OCI-LY1 (cell line): ENCODE results near the gene POLR2J.

ENCODE experiments used
- H2AFZ ChIP-seq: fragments of 200-600 bp; sonication (generic), shearing (Covaris generic); 2 replicates; pipeline ENCODE4 v1.6.0; 2014; ENCODE audit warnings: antibody characterized with exemption, mild to moderate bottlenecking, low read length
- H3F3A ChIP-seq: fragments of 200-600 bp; sonication (generic), shearing (Covaris generic); 2 replicates; pipeline ENCODE4 v1.6.0; 2014; ENCODE audit warnings: mild to moderate bottlenecking, antibody characterized with exemption, low read length, moderate library complexity; ENCODE audit not compliant: insufficient read depth
- H3K27ac ChIP-seq: fragments of 200-600 bp; sonication (generic); 2 replicates; pipeline ENCODE4 v1.5.1; 2014; ENCODE audit warnings: low read length, mixed run types, mild to moderate bottlenecking, low read depth; ENCODE audit not compliant: poor library complexity, severe bottlenecking
- H3K27me3 ChIP-seq: fragments of 200-600 bp; sonication (generic); 2 replicates; pipeline ENCODE4 v1.6.0; 2014; ENCODE audit warnings: antibody characterized with exemption, mild to moderate bottlenecking, low read length, moderate library complexity; ENCODE audit not compliant: insufficient read depth
- H3K36me3 ChIP-seq: fragments of 200-600 bp; sonication (generic); 2 replicates; pipeline ENCODE4 v1.6.1; 2014; ENCODE audit warnings: mild to moderate bottlenecking, antibody characterized with exemption, low read length, moderate library complexity, mixed read lengths; ENCODE audit not compliant: insufficient read depth
- H3K4me1 ChIP-seq: fragments of 200-600 bp; sonication (generic); 2 replicates; pipeline ENCODE4 v1.5.1; 2014; ENCODE audit warnings: mild to moderate bottlenecking, low read length, moderate library complexity; ENCODE audit not compliant: insufficient read depth, severe bottlenecking
- H3K4me2 ChIP-seq: fragments of 200-600 bp; sonication (generic), shearing (Covaris generic); 2 replicates; pipeline ENCODE4 v1.6.1; 2014; ENCODE audit warnings: low read length
- H3K4me3 ChIP-seq: fragments of 200-600 bp; sonication (generic); 2 replicates; pipeline ENCODE4 v1.5.1; 2014; ENCODE audit warnings: low read length, low read depth, mild to moderate bottlenecking, mixed read lengths; ENCODE audit not compliant: poor library complexity, severe bottlenecking
- H3K79me2 ChIP-seq: fragments of 200-600 bp; shearing (Covaris generic); 2 replicates; pipeline ENCODE4 v1.6.1; 2016; ENCODE audit warnings: mixed run types, low read length, mixed read lengths; ENCODE audit not compliant: insufficient read depth
- H3K9ac ChIP-seq: fragments of 200-600 bp; sonication (generic), shearing (Covaris generic); 2 replicates; pipeline ENCODE4 v1.6.1; 2014; ENCODE audit warnings: mild to moderate bottlenecking, low read length, mixed read lengths
- H3K9me2 ChIP-seq: fragments of 200-600 bp; sonication (generic), shearing (Covaris generic); 2 replicates; pipeline ENCODE4 v1.6.1; 2014; ENCODE audit warnings: low read depth, mild to moderate bottlenecking, low read length, mixed read lengths
- H3K9me3 ChIP-seq: fragments of 200-600 bp; shearing (Covaris generic); 2 replicates; pipeline ENCODE4 v1.6.1; 2014; ENCODE audit warnings: low read length, mixed read lengths
- H4K20me1 ChIP-seq: fragments of 200-600 bp; sonication (generic), shearing (Covaris generic); 2 replicates; pipeline ENCODE4 v1.6.0; 2016; ENCODE audit warnings: mild to moderate bottlenecking, low read length; ENCODE audit not compliant: insufficient read depth
- CTCF ChIP-seq: fragments of 200-600 bp; sonication (generic), shearing (Covaris generic); IDR thresholded peaks from 2 replicates; pipeline ENCODE4 v1.5.1; 2017; ENCODE audit warnings: mild to moderate bottlenecking, antibody characterized with exemption, low read length, moderate library complexity, mixed read lengths
- EZH2 ChIP-seq: fragments of 200-600 bp; sonication (generic), shearing (Covaris generic); IDR thresholded peaks from 2 replicates; pipeline ENCODE4 v1.8.0; 2017; ENCODE audit warnings: borderline replicate concordance, mixed run types, mild to moderate bottlenecking, antibody characterized with exemption, low read length, moderate library complexity, mixed read lengths

POLR2J gene

DNA sequence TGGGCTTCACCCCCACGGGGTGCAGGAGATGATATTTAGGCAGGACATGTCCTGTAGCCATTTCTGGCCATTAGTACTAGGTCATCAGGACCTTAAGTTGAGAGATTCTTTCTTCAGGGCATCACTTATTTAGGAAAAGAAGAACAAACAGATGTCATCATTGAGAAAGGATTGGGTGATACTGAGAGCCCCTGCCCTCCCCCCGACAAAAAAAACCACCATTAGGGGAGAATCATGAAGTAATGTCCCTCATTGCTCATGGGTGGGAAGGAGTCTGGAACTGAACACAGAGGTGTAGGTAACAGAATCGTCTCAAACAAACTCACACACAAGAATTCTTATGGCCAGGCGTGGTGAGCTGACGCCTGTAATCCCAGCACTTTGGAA lies 51.7 kb downstream of the POLR2J start:
- H3K9me2 ChIP-seq, result no peaks in the 10 kb centered on the region
- no peak for TF ChIP-seq CTCF
- TF ChIP-seq EZH2, result no peak
- no peaks in the 10 kb centered on the region for H3K9me3 ChIP-seq
- no peaks in the 10 kb centered on the region for H3K79me2 ChIP-seq
- peaks cover 80% of the 10 kb centered on the region for H3K4me1 ChIP-seq
- peaks cover 25% of the 10 kb centered on the region for H3K36me3 ChIP-seq
- H4K20me1 ChIP-seq, result no peaks in the 10 kb centered on the region
- H3K9ac ChIP-seq, result peak overlapping the region; percentile 77
- H3K4me3 ChIP-seq, result peak overlapping the region; percentile 55
- no peak overlapping the region for H2AFZ ChIP-seq
- H3K27ac ChIP-seq, result peak overlapping the region; percentile 98
- peak overlapping the region; percentile 71 for H3K4me2 ChIP-seq
- peaks cover 14% of the 10 kb centered on the region for H3F3A ChIP-seq
- H3K27me3 ChIP-seq, result no peaks in the 10 kb centered on the region

DNA sequence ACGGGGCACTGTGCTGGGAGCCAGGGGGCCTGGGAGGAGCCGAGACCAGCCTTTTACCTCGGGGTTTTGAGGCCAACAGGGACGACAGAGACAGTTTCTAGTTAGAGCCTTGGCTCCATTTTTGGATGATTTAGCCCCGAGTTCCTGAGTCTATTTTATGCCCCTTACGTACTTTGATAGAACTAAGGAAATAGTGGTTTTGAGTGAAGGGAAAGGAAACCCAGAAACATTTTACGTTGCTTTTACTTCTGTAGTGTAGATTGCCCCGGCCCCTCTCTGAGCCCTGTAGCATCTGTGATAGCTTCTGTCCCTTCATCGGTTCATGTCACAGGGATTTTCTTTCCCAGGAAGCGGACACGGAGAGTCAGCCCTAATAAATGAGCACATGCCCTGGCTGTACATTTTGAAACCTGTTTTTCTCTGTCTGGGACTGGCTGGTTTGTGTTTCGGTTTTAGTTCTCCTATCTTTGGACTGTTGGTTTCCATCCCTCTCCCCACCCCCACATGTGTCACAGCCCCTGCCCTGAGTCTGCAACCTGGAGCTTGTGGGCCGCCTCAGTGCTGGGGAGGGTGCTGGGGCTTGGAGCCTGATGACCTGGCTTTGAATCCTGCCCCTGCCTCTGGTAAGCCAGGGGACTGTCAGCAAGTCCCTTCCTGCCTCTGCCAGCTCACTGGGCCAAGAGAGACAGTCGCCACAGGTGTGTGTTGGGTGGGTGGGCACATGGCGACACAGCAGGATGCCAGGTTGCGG lies 52.3 kb downstream of the POLR2J start:
- Histone ChIP-seq H3K36me3 (peaks cover 29% of the 10 kb centered on the region), H3K79me2 (no peaks in the 10 kb centered on the region), H3F3A (peaks cover 9% of the 10 kb centered on the region; the same call in 1 of the 2 replicates), H3K27me3 (no peaks in the 10 kb centered on the region), H2AFZ (no peak overlapping the region), H3K4me2 (peak overlapping the region; percentile 71), H3K27ac (peak overlapping the region; percentile 98), H3K9ac (peak overlapping the region; percentile 77), H3K9me2 (no peaks in the 10 kb centered on the region), H3K4me3 (peak overlapping the region; percentile 55), H3K9me3 (no peaks in the 10 kb centered on the region), H4K20me1 (no peaks in the 10 kb centered on the region), H3K4me1 (peaks cover 78% of the 10 kb centered on the region)
- TF ChIP-seq EZH2, result no peak
- TF ChIP-seq CTCF, result no peak

DNA sequence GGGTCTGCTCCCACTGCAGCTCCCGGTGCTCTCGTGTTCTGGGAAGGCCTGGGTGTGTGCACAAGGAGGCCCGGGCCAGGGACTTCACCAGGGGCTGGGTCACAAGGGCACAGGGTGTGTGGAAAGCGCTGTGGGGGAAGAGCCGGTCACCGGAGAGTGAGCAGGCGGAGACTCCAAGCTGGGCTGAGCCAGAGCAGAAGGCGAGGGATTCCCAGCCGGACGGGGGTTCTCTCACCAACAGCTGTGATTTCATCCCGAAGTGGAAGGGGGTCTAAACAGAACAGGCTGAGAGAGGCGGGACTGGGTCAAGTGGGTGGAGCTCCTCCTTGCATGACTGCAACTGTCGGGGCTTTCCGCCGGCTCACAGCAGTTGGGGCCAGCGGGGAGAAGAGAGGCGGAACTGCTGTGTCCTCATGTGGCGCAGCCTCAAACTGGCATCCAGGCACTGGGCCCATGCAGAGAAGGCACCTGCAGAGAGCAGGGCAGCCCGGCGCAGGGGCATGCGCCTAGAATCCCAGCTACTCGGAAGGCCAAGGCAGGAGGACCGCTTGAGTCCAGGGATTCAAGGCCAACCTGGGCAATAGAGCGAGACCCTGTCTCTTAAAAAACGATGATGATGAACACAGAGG lies 53.0 kb downstream of the POLR2J start:
- H3K9me2 ChIP-seq, result no peaks in the 10 kb centered on the region
- no peaks in the 10 kb centered on the region for H3K79me2 ChIP-seq
- TF ChIP-seq EZH2 (no peak), CTCF (no peak)
- no peaks in the 10 kb centered on the region for H3K9me3 ChIP-seq
- peaks cover 78% of the 10 kb centered on the region for H3K4me1 ChIP-seq
- H3K9ac ChIP-seq, result peak overlapping the region; percentile 77
- H3K4me3 ChIP-seq, result peak overlapping the region; percentile 55
- no peaks in the 10 kb centered on the region for H3K27me3 ChIP-seq
- peak overlapping the region; percentile 71 for H3K4me2 ChIP-seq
- H4K20me1 ChIP-seq, result no peaks in the 10 kb centered on the region
- H2AFZ ChIP-seq, result no peak overlapping the region
- H3K27ac ChIP-seq, result peak overlapping the region; percentile 98
- H3K36me3 ChIP-seq, result peaks cover 35% of the 10 kb centered on the region
- H3F3A ChIP-seq, result peaks cover 7% of the 10 kb centered on the region; the same call in 1 of the 2 replicates
